ENCODE data around the gene ATXN7.

The ATXN7 gene

DNA sequence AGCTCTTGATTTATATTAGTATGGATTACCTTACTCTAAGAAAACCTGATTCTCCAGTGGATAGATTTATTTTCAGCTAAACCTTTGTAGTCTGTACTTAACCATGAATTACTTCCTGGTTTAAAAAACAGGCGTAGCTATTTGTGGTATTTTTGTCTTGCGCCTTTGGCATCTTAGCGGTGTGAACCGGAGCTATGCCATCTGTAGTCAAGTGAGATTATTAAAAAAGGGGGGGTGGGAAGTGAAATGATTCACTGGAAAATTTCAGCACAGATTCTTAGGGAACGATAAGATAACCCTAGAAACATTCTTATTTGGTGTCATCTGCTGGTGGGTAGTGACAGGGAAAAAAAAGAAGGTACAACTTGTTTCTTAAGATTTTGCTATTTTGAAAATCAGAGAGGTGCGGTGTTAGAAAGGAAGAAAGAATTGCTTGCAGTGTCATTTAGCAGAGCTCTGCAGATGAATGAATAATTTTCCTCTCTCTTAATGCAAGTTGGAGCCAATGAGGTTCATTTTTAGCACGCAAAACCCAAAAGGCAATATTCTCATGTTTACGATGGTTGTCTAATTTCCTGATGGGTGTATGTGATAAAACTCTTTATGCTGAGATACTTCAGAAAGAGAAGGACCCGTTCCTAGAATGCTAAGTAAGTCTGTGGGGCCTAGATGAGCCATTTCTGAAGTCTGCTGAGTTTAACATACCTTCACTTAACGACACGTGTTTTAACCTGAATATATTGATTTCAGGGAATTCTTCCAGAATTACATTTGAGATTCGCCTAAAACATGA lies 115.6 kb downstream of the ATXN7 start:
- DNase-seq (ENCODE audit: low read depth) = no peak
- TF ChIP-seq, protein P1, sequence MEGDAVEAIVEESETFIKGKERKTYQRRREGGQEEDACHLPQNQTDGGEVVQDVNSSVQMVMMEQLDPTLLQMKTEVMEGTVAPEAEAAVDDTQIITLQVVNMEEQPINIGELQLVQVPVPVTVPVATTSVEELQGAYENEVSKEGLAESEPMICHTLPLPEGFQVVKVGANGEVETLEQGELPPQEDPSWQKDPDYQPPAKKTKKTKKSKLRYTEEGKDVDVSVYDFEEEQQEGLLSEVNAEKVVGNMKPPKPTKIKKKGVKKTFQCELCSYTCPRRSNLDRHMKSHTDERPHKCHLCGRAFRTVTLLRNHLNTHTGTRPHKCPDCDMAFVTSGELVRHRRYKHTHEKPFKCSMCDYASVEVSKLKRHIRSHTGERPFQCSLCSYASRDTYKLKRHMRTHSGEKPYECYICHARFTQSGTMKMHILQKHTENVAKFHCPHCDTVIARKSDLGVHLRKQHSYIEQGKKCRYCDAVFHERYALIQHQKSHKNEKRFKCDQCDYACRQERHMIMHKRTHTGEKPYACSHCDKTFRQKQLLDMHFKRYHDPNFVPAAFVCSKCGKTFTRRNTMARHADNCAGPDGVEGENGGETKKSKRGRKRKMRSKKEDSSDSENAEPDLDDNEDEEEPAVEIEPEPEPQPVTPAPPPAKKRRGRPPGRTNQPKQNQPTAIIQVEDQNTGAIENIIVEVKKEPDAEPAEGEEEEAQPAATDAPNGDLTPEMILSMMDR (IDR thresholded peaks at IDR 0.05; ENCODE audit: control insufficient read depth, extremely low read depth, insufficient read depth) = no peak
- H3K4me3 ChIP-seq (ENCODE audit: low read depth, low read length) = no peak overlapping the region

DNA sequence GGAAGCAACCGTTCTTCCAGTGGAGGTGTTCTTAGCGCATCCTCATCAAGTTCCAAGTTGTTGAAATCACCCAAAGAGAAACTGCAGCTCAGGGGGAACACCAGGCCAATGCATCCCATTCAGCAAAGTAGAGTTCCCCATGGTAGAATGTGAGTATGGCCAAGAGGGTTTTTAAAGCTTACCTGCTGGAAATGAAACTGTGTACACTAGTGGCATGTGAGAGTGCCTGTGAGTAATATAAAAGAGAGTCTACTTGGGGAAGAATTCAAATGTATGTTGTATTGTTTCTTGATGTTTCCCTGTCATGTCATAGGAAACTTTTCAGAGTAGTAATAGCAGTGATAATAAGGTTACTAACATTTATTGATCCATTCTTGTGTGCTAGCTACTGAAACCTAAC lies 116.4 kb downstream of the ATXN7 start:
- TF ChIP-seq, protein P1 (IDR thresholded peaks at IDR 0.05; ENCODE audit: control insufficient read depth, extremely low read depth, insufficient read depth) = no peak
- no peak overlapping the region for H3K4me3 ChIP-seq (ENCODE audit: low read depth, low read length)
- DNase-seq (ENCODE audit: low read depth) = no peak

DNA sequence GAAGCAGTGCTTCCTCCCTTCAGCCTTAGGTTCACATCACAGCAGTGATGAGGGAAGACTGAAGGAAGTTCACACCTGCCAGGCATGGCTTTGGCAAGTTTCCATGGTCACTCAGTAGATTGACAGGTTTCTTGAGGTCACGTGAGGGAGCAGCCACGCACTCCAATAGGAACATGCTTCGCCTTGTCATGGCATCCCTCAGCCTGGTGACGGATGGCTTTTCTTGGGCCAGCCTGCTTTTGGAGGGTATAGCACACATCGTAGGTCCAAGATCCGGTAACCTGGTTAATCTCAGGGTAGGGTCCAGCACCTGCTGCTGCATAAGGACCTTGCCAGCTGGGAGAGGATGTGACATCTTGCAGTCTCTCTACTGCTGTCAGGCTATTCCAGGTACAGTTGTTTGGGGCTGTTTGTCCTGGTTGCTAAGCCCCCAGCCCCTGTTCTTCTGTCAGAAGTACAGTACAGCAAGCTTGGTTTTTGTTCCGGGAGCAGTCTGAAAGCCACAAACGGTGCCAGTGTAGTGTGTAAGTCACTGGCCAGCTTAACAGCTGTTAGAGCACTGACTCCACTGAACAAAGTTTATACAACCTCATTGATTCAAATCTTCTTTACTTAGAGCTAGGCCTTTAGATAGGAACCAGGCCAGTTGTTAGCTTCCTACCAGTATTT lies 117.3 kb downstream of the ATXN7 start:
- DNase-seq (ENCODE audit: low read depth) = no peak
- H3K4me3 ChIP-seq (ENCODE audit: low read depth, low read length) = no peak overlapping the region
- TF ChIP-seq, protein P1 (IDR thresholded peaks at IDR 0.05; ENCODE audit: control insufficient read depth, extremely low read depth, insufficient read depth) = no peak

DNA sequence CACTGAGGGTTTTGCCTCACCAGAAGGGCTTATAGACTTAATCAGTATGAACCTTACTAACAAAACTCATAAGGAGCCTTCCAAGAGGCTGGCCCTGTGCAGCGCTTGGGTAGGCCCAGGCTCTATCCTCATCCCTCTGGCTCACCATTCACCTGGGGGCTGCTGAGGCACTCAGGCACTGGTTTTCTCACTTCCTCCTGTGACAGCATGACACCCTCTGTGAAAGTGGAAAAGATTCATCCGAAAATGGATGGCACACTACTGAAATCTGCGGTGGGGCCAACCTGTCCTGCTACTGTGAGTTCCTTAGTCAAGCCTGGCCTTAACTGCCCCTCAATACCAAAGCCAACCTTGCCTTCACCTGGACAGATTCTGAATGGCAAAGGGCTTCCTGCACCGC lies 118.3 kb downstream of the ATXN7 start:
- DNase-seq (ENCODE audit: low read depth) = no peak
- H3K4me3 ChIP-seq (ENCODE audit: low read depth, low read length) = no peak overlapping the region
- TF ChIP-seq, protein P1 (IDR thresholded peaks at IDR 0.05; ENCODE audit: control insufficient read depth, extremely low read depth, insufficient read depth) = no peak

DNA sequence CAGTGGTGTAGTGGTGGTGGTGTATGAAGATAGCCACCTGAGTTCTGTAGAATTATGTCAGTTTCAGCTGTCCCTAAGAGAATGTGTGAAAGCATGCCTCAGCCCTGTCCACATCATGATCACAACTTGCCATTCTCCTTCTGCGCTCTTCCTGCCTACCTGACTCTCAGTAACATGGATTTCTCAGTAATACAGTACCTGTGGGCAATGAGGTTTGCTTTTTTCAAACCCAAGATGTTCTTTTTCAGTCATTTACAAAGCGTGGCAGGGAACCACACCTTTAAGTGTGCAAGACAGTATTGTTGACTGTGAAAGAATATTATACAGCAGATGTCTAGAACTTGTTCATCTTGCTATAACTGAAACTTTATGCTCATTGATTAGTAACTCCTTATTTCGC lies 120.7 kb downstream of the ATXN7 start:
- TF ChIP-seq, protein P1 (IDR thresholded peaks at IDR 0.05; ENCODE audit: control insufficient read depth, extremely low read depth, insufficient read depth) = no peak
- no peak overlapping the region for H3K4me3 ChIP-seq (ENCODE audit: low read depth, low read length)
- DNase-seq (ENCODE audit: low read depth) = no peak

DNA sequence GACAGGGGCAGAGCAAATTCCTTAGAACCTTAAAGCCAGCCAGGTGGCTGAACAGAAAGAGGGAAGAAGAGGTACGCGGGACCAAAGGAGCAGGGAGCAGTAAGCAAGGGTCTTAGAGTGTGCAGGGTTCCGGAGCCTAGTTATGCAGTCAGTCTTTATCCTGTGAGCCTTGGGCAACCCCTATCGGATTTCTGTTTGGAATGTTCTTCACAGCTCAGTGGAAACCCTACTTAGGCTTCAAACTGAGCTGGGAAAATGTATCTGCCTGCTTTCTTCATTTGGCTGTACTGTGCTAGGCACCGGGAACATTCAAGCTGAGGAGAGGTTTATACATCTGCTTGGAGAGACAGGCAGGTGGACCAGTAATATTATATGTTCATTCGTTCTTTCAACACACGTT lies 122.5 kb downstream of the ATXN7 start:
- no peak overlapping the region for H3K4me3 ChIP-seq (ENCODE audit: low read depth, low read length)
- TF ChIP-seq, protein P1 (IDR thresholded peaks at IDR 0.05; ENCODE audit: control insufficient read depth, extremely low read depth, insufficient read depth) = no peak
- no peak for DNase-seq (ENCODE audit: low read depth)

Measured in LNCaP clone FGC (cell line).